Epidermal melanocyte (primary cell): ENCODE data around the gene HBE1.
"Not testable (repeated sequence)": the region's sequence is repeated elsewhere in the genome, so short reads cannot be mapped to it uniquely, and the experiment has no call there.

ENCODE experiments used
- DNase-seq: peaks from one replicate; pipeline ENCODE4 v3.0.0; 2011; ENCODE audit warnings: low spot score; ENCODE audit not compliant: insufficient read length

Gene HBE1

GRCh38 chr11:5253440-5253839 lies 16.3 kb downstream of the HBE1 start:
- DNase-seq: not testable (repeated sequence)

- DNase-seq: no peak
These were observed 16.9 kb downstream of the HBE1 start for GRCh38 chr11:5252919-5253265.

GRCh38 chr11:5252192-5252918 lies 17.4 kb downstream of the HBE1 start:
- no peak for DNase-seq

DNA sequence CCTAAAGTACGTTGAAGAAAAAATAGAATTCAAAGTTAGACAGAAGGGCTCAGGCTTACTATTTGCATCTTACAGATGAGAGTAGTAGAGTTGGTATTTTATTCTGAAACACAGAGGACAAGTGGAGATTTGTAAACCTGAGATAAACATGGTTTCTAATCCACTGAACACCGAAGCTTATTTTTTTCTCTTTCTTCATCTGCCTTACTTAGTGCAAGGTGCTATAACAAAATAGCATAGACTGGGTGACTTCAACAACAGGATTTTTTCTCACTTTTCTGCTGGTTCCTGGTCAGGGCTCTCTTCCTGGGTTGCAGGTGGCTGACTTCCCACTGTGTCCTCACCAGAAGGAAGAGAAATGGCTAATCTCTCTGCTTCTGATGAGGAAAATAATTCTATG lies 18.0 kb downstream of the HBE1 start:
- DNase-seq: no peak

- DNase-seq: no peak
These were observed 19.1 kb downstream of the HBE1 start for GRCh38 chr11:5250543-5251204.

DNA sequence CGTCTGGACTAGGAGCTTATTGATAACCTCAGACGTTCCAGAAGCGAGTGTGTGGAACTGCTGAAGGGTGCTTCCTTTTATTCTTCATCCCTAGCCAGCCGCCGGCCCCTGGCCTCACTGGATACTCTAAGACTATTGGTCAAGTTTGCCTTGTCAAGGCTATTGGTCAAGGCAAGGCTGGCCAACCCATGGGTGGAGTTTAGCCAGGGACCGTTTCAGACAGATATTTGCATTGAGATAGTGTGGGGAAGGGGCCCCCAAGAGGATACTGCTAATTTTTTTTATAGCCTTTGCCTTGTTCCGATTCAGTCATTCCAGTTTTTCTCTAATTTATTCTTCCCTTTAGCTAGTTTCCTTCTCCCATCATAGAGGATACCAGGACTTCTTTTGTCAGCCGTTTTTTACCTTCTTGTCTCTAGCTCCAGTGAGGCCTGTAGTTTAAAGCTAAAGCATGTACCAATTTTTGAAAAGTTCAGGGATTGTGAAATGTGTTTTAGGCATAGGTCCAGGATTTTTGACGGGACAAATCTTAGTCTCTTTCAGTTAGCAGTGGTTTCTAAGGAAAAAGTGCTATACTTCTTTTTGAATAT lies 19.8 kb downstream of the HBE1 start, which contains the start of gene HBG1:
HBG1 (minus strand) TSS at position 51 of the 590 bp plus-strand sequence. CDS start 53 bp downstream, outside the sequence.
- DNase-seq: not testable (repeated sequence)

GRCh38 chr11:5248498-5248897 lies 21.2 kb downstream of the HBE1 start:
- DNase-seq: not testable (repeated sequence)

GRCh38 chr11:5247472-5248192 lies 22.1 kb downstream of the HBE1 start:
- no peak for DNase-seq

DNA sequence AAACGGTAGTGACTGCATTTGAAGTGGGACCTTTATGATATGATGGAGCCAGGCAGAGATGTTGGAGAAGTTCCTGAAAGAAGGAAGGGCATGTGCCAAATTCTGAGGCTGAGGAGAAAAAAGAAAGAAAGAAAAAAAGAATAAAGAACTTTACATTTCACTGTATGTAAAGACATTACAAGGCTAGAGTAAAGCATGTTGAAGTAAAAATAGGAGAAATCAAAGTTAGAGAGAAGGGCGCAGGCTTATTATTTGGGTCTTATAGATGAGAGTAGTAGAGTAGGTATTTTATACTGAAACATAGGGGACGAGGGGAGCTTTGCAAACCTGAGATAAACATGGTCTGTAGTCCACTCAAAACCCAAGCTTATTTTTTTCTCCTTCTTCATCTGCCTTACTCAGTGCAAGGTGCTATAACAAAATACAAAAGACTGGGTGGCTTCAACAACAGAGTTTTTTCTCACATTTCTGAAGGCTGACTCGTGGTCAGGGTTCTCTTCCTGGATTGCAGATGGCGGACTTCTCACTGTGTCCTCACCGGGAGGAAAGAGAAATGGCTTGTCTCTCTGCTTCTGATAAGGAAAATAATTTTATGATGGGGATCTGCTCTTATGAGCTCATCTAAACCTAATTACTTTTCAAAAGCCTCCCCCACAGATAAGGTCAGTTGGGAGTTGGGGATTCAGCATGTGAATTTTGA lies 22.8 kb downstream of the HBE1 start:
- DNase-seq: no peak

DNA sequence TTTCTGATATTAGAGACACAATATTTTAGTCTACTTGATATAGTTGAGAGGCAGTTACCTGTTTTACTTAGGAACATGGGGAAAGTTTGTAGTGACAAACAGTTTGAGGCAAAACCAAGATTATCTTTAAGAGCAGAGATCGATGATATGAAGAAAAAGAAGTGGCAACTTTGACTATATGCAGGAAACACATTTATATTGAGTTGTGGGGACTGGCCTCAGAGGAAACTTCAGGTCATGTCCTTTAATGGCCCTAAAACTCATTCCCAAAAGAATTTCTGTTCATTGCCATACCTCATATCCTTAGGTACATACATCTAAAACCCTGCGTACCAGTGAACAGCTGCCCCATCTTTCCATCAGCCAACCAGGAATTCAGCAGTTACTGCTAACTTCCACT lies 24.6 kb downstream of the HBE1 start:
- DNase-seq: no peak

GRCh38 chr11:5243816-5244180 lies 25.9 kb downstream of the HBE1 start:
- DNase-seq: no peak

DNA sequence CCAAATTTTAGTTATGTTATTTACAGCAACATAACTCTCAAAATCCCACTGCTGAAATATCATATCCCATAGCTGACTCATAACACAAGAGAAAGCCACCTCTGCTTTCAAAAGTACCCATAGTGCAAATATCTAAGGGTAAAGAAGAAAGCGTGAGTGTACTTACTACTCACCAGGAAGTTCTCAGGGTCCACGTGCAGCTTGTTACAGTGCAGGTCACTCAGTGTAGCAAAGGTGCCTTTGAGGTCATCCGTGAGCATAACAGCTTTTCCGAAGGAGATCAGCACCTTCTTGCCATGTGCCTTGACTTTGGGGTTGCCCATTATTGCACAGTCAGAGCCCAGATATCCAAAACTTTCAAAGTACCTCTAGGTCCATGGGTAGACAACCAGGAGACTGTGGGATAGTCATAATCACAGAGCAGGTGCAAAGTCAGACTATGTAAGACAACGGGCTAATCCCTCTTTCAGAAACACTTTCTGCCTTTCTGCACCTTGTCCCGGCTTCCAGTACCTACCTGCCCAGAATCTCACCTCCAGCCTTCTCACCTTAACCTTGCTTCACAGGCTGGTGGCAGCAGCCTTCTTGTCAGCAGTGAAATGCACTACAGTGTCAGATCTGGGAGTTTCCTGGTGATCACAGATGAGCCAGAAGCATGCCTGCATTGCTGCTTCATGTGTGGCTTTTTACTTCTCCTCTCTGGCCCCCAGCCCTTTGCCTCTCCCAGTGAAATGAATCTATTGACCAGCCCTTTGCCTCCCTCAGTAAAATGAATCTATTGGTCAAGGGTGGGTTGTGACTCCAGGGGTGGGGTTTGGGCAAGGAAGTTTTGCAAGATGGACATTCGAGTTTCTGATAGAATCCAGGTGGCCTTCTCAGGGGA lies 26.6 kb downstream of the HBE1 start:
- no peak for DNase-seq

GRCh38 chr11:5242208-5242607 lies 27.5 kb downstream of the HBE1 start:
- no peak for DNase-seq

DNA sequence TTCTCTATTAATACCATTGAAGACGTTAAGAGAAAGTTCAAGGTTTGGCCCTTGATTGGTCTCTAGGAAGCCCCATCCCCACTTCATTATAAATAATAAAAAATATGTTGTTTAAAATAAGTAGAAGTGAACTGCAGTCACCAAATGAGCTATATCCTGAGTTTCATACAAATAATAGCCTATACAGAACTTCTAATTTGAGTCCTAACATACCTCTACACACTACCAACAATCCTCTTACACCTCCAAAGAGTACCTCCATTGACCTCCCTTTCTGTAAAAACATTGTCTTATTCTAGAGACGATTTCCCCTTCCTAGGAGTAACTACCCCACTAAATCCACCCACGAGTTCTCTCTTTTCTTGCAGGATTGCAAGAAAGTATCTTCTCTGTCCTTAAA lies 28.3 kb downstream of the HBE1 start:
- no peak for DNase-seq

DNA sequence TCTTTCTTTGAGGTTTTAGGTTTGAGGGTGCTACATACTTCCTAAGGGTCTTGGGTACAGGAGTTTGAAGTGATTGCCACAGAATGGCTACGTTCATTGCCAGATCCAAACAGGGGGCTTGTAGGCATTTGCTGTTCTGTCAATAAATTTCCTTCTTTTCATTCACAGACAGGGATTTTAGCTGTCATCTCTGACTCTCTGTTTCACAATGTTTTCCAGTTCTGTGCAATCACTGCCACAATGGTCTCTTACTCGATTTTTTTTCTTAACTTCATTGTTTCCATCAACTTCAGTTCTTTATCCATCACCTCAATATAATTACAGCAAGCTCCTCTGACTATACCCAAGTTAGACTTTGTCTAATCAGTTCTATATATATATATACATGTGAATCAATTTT lies 29.3 kb downstream of the HBE1 start:
- DNase-seq: no peak

GRCh38 chr11:5240056-5240455 lies 29.7 kb downstream of the HBE1 start:
- DNase-seq: no peak

GRCh38 chr11:5239046-5239445 lies 30.7 kb downstream of the HBE1 start:
- no peak for DNase-seq

- no peak for DNase-seq
These were observed 31.3 kb downstream of the HBE1 start for GRCh38 chr11:5238486-5238885.

GRCh38 chr11:5237420-5237819 lies 32.3 kb downstream of the HBE1 start:
- no peak for DNase-seq

DNA sequence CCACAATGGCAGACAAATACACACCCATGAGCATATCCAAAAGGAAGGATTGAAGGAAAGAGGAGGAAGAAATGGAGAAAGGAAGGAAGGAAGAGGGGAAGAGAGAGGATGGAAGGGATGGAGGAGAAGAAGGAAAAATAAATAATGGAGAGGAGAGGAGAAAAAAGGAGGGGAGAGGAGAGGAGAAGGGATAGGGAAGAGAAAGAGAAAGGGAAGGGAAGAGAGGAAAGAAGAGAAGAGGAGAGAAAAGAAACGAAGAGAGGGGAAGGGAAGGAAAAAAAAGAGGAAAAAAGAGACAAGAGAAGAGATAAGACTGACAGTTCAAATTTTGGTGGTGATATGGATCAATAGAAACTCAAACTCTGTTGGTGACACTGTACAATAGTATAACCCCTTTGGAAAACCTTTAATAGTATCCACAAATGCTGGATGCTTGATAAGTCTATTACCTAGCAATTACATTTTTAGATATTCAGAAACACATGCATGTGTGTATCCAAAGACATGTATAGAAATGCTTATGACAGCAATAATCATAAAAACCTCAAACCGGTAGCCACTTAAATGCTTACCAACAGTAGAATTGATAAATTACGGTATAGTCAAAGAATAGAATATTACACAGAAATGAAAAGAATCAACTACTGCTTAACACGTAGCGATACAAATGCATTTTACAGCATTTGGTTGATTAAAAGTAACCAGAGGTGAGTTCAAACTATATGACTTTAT lies 34.2 kb downstream of the HBE1 start:
- DNase-seq: no peak
